GM12878 (cell line): ENCODE measurements around the gene RCOR1. TPM values are rescaled to one million over a fixed set of nuclear protein-coding genes. Genes with fewer than 3 reads are reported as not detected.

Experiments used
- ATAC-seq: fragments of 200-7000 bp; cut with Tn5 transposase; 3 replicates; pipeline ENCODE4 v1.9.1; 2020; ENCODE audit warnings: mild to moderate bottlenecking, moderate library complexity
- BruUV-seq: library from RNA; stranded (reverse); fragments of 400-500 nt; replicated peaks from 2 replicates; lab custom pipeline; 2021; lab: Mats Ljungman, UMichigan
- CTCF ChIA-PET: fragments of 300-600 bp; sonication (Branson Sonifier 250); formaldehyde crosslinking; extraction: SDS; loops from one replicate; lab custom pipeline; 2021; ENCODE audit warnings: inconsistent platforms; lab: Yijun Ruan, JAX
- POLR2A ChIA-PET: fragments of 350-600 bp; formaldehyde crosslinking; extraction: SDS; loops from one replicate; lab custom pipeline; 2021; ENCODE audit warnings: inconsistent platforms; lab: Charles Lee
- RAD21 ChIA-PET: fragments of 300-600 bp; sonication (Branson Sonifier 250); formaldehyde crosslinking; loops from one replicate; lab custom pipeline; 2023; ENCODE audit warnings: antibody characterized with exemption; ENCODE audit not compliant: unreplicated experiment; lab: Charles Lee
- SMC1A ChIA-PET: fragments of 300-600 bp; sonication (Branson Sonifier 250); formaldehyde crosslinking; loops from one replicate; lab custom pipeline; 2023; ENCODE audit not compliant: unreplicated experiment, uncharacterized antibody; lab: Charles Lee
- DNase-seq: peaks from one replicate; pipeline ENCODE4 v3.0.0-alpha.2; 2011; ENCODE audit warnings: low read depth, low spot score
- FAIRE-seq: peaks from 3 replicates; lab custom pipeline; 2011; peaks lifted over from hg19 to GRCh38; lab: Jason Lieb, UNC
- H2AFZ ChIP-seq: 2 replicates; pipeline ENCODE4 v1.6.0; 2011; ENCODE audit warnings: low read depth, low read length, control low read depth; ENCODE audit not compliant: control insufficient read depth
- H3K27ac ChIP-seq: 2 replicates; pipeline ENCODE4 v1.5.1; 2011; ENCODE audit warnings: control low read depth; ENCODE audit not compliant: control insufficient read depth, insufficient read depth
- H3K27me3 ChIP-seq, 2 experiments: replicated peaks in 1 of 2; 2 replicates each; pipeline versions ENCODE4 v1.6.0 to v1.6.1; 2011; ENCODE audit warnings: low read length in 1 of 2; ENCODE audit not compliant: control insufficient read depth in 2 of 2, insufficient read depth in 2 of 2
- H3K36me3 ChIP-seq, 2 experiments: 2 replicates each; pipeline ENCODE4 v1.5.1; 2011; ENCODE audit warnings: low read length in 1 of 2; ENCODE audit not compliant: control insufficient read depth in 2 of 2, insufficient read depth in 2 of 2
- H3K4me1 ChIP-seq: 2 replicates; pipeline ENCODE4 v1.6.1; 2011; ENCODE audit warnings: mild to moderate bottlenecking, low read length, moderate library complexity, mixed read lengths; ENCODE audit not compliant: control insufficient read depth, insufficient read depth
- H3K4me2 ChIP-seq: 2 replicates; pipeline ENCODE4 v1.6.0; 2011; ENCODE audit warnings: control low read depth; ENCODE audit not compliant: control insufficient read depth, insufficient read depth
- H3K4me3 ChIP-seq: fragments of 200-600 bp; sonication (generic); 2 replicates; pipeline ENCODE4 v1.5.1; 2016
- H3K79me2 ChIP-seq: 2 replicates; pipeline ENCODE4 v1.6.0; 2011; ENCODE audit warnings: low read length; ENCODE audit not compliant: control insufficient read depth, insufficient read depth
- H3K9ac ChIP-seq: 2 replicates; pipeline ENCODE4 v1.8.0; 2011; ENCODE audit warnings: low read length, control low read depth, mixed read lengths; ENCODE audit not compliant: control insufficient read depth, insufficient read depth
- H3K9me3 ChIP-seq: replicated peaks from 3 replicates; pipeline ENCODE4 v1.5.1; 2011; ENCODE audit warnings: mild to moderate bottlenecking, low read length; ENCODE audit not compliant: control insufficient read depth, insufficient read depth
- H4K20me1 ChIP-seq: 2 replicates; pipeline ENCODE4 v1.6.0; 2011; ENCODE audit not compliant: control insufficient read depth, insufficient read depth
- ATF3 ChIP-seq: IDR thresholded peaks from 2 replicates; pipeline ENCODE4 v1.6.1; 2011; ENCODE audit warnings: low read depth, mild to moderate bottlenecking, low read length, moderate library complexity, borderline replicate concordance; ENCODE audit errors: extremely low read depth
- BCL3 ChIP-seq: IDR thresholded peaks from 2 replicates; pipeline ENCODE4 v1.6.1; 2011; ENCODE audit warnings: borderline replicate concordance, low read depth, mild to moderate bottlenecking, moderate library complexity, low read length; ENCODE audit not compliant: insufficient read depth, poor library complexity, severe bottlenecking
- BRCA1 ChIP-seq: IDR thresholded peaks from 2 replicates; pipeline ENCODE4 v1.6.1; 2011; ENCODE audit warnings: low read depth, low read length, improper control_type of control experiment
- CHD2 ChIP-seq: IDR thresholded peaks from 2 replicates; pipeline ENCODE4 v1.6.1; 2011; ENCODE audit warnings: low read depth, low read length, improper control_type of control experiment, borderline replicate concordance
- EGR1 ChIP-seq, 2 experiments: IDR thresholded peaks; 1 replicate in 1 of 2; 2 replicates in 1 of 2; pipeline ENCODE4 v1.6.1; 2011 to 2012; ENCODE audit warnings: low read depth in 2 of 2, low read length in 2 of 2, borderline replicate concordance in 1 of 2, mild to moderate bottlenecking in 1 of 2, moderate library complexity in 1 of 2
- ELK1 ChIP-seq: IDR thresholded peaks from 2 replicates; pipeline ENCODE4 v1.6.1; 2012; ENCODE audit warnings: low read depth, low read length, improper control_type of control experiment
- FOS ChIP-seq: IDR thresholded peaks from 3 replicates; pipeline ENCODE4 v1.6.1; 2011; ENCODE audit warnings: borderline replicate concordance; ENCODE audit not compliant: insufficient read length; ENCODE audit errors: extremely low read depth
- HCFC1 ChIP-seq: fragments of 150-350 bp; IDR thresholded peaks from 2 replicates; pipeline ENCODE4 v1.6.1; 2014; ENCODE audit warnings: low read length
- HDGF ChIP-seq: fragments of 450-650 bp; IDR thresholded peaks from 2 replicates; pipeline ENCODE4 v1.6.1; 2016; ENCODE audit warnings: antibody characterized with exemption
- IKZF1 ChIP-seq: fragments of 450-650 bp; conservative IDR thresholded peaks from 2 replicates; pipeline ENCODE4 v1.6.1; 2017; ENCODE audit warnings: antibody characterized with exemption, mild to moderate bottlenecking
- SMARCA5 ChIP-seq: fragments of 450-650 bp; IDR thresholded peaks from 2 replicates; pipeline ENCODE4 v1.6.1; 2017; ENCODE audit warnings: mild to moderate bottlenecking
- SMC3 ChIP-seq: IDR thresholded peaks from 2 replicates; pipeline ENCODE4 v1.6.1; 2011; ENCODE audit warnings: low read length, improper control_type of control experiment, borderline replicate concordance
- YY1 ChIP-seq: IDR thresholded peaks from 2 replicates; pipeline ENCODE4 v1.6.1; 2011; ENCODE audit warnings: low read depth, mild to moderate bottlenecking, low read length
- ZNF217 ChIP-seq: fragments of 450-650 bp; IDR thresholded peaks from 2 replicates; pipeline ENCODE4 v1.6.1; 2017; ENCODE audit warnings: antibody characterized with exemption, mild to moderate bottlenecking
- ZSCAN29 ChIP-seq: fragments of 450-650 bp; IDR thresholded peaks from 2 replicates; pipeline ENCODE4 v1.6.1; 2017; ENCODE audit warnings: mild to moderate bottlenecking, moderate library complexity
- WGBS: methylation state at CpG from one replicate; pipeline ENCODE4 v1.1.6; 2016; ENCODE audit warnings: low lambda C conversion rate; ENCODE audit not compliant: insufficient replicate concordance, insufficient coverage; ENCODE audit errors: missing lambda C conversion rate; 5-methylcytosine and 5-hydroxymethylcytosine counted together
- in situ Hi-C: fragments of 300-500 bp; cut with MboI; formaldehyde crosslinking; loops from 9 replicates; pipeline ENCODE4 v1.14.3; 2018; ENCODE audit warnings: mixed read lengths
- intact Hi-C: fragments of 100-400 bp; cut with micrococcal nuclease; formaldehyde crosslinking; loops from one replicate; pipeline ENCODE4 v1.14.2; 2022; ENCODE audit not compliant: unreplicated experiment
- polyA plus RNA-seq, 11 experiments: library from polyadenylated mRNA; depleted of rRNA in 4 of 11; unstranded in 6 of 11; stranded (reverse) in 5 of 11; fragments of >200 nt; fragmentation: Nextera tagmentation in 4 of 11; fragmentation: Illumina TruSeq in 1 of 11; extraction: Ambion mirVana in 4 of 11; extraction: Trizol in 1 of 11; gene quantifications; 1 replicate in 1 of 11; 2 replicates in 10 of 11; pipeline versions ENCODE4 v1.2.1 to v1.2.3, GENCODE V29; 2011 to 2016; ENCODE audit warnings: inconsistent platforms in 2 of 11, missing spikeins in 2 of 11, low read depth in 1 of 11
- total RNA-seq, 4 experiments: library from RNA; depleted of rRNA in 3 of 4; stranded (reverse); fragments of >200 nt in 3 of 4; fragmentation: Illumina TruSeq in 1 of 4; extraction: Trizol in 1 of 4; gene quantifications; 2 replicates each; pipeline versions ENCODE4 v1.2.1 to v1.2.3, GENCODE V29; 2013 to 2021

Gene RCOR1
- total and polyA plus RNA-seq, 10 of the 15 experiments (the other 5 are each of a cell fraction or from before 2014, with no cell fraction given): 1.6 to 12.2 (median 4.4) TPM

- no peak for TF ChIP-seq HCFC1
- TF ChIP-seq IKZF1: 0 out of 2 replicates have a peak, but pooled peaks have one; percentile 19
- no peak for TF ChIP-seq YY1
- TF ChIP-seq HDGF: peak; percentile 86; the same call in 1 of the 2 replicates
- TF ChIP-seq ELK1: no peak
Measured at GRCh38 chr14:102775855-102776760, 183.7 kb downstream of the RCOR1 start (continued).

GRCh38 chr14:102776761-102777710 lies 184.6 kb downstream of the RCOR1 start, which contains the start of gene TRAF3:
TRAF3 (plus strand) TSS chr14:102777449; CDS start chr14:102870202, 92,753 bp downstream.
- Histone ChIP-seq H3K4me2 (peak within 1 kb of the TSS; percentile 92), H2AFZ (peak within 1 kb of the TSS; percentile 50), H3K4me1 (peaks cover 41% of the 10 kb centered on the region), H3K79me2 (peaks cover 55% of the 10 kb centered on the region), H3K9me3 (no peaks in the 10 kb centered on the region; the same call in 2 of the 3 replicates), H3K4me3 (peak within 1 kb of the TSS; percentile 90), H3K9ac (peak within 1 kb of the TSS; percentile 93), H4K20me1 (no peaks in the 10 kb centered on the region), H3K27me3 (no peaks in the 10 kb centered on the region), H3K36me3 (peaks cover 0 to 10% of the 10 kb centered on the region in 2 experiments; a peak in 1 of 4 replicates), H3K27ac (peak within 1 kb of the TSS; percentile 98)
- BruUV-seq: no TSS peak
- CTCF ChIA-PET: interaction anchor here (5.4 kb wide), 1 partner anchor 81 kb away, joined by 107 read pairs; no protein-coding TSS in a partner anchor
- no peak for DNase-seq
- FAIRE-seq: no peak
- intact Hi-C loops (loop anchor here (5.0 to 10.0 kb wide), 3 partner anchors 125 to 252 kb away; no protein-coding TSS in a partner anchor), in situ Hi-C loops (no loop called here)
- WGBS: 14% methylated on average over 61 of the region's 163 CpGs
- POLR2A ChIA-PET: no interaction called here
- ATAC-seq: peak; percentile 34
- RAD21 ChIA-PET: interaction anchor here (1.0 to 5.0 kb wide), 3 partner anchors 12 to 81 kb away, joined by 4 to 104 read pairs (median 5); no protein-coding TSS in a partner anchor
- SMC1A ChIA-PET: interaction anchor here (1.4 to 7.1 kb wide), 3 partner anchors 11 to 80 kb away, joined by 3 to 119 read pairs (median 4); no protein-coding TSS in a partner anchor
- no peak for TF ChIP-seq IKZF1
- TF ChIP-seq EGR1 (IDR thresholded peaks at IDR 0.05; ENCODE audit: borderline replicate concordance in 1 of 2, low read depth in 2 of 2, low read length in 2 of 2): peak in 1 of 2 experiments; percentile 53; a peak in 1 of 3 replicates
- no peak for TF ChIP-seq ZSCAN29
- peak; percentile 47; the same call in 1 of the 2 replicates for TF ChIP-seq CHD2
- TF ChIP-seq BRCA1: no peak
- TF ChIP-seq ATF3: no peak
- TF ChIP-seq SMARCA5: peak; percentile 91
- TF ChIP-seq ZNF217: no peak
- no peak for TF ChIP-seq SMC3
- peak; percentile 82 for TF ChIP-seq BCL3
- TF ChIP-seq FOS: no peak
